Mesodermal cell (in vitro differentiated cells): ENCODE results near the gene PNPLA2.
A peak's percentile ranks its signal among the peaks of the same experiment; 100 is the strongest.

Experiments
- H3K27ac ChIP-seq: 2 replicates; pipeline ENCODE4 v1.7.0; 2013; ENCODE audit warnings: mild to moderate bottlenecking, low read depth, low read length, moderate library complexity; ENCODE audit not compliant: severe bottlenecking
- H3K36me3 ChIP-seq: 2 replicates; pipeline ENCODE4 v1.7.1; 2013; ENCODE audit warnings: mild to moderate bottlenecking, low read length, moderate library complexity; ENCODE audit not compliant: control insufficient read depth, insufficient read depth
- H3K4me1 ChIP-seq: one replicate; pipeline ENCODE4 v1.7.1; 2013; ENCODE audit warnings: mild to moderate bottlenecking, low read length; ENCODE audit not compliant: insufficient read depth, control insufficient read depth, poor library complexity, severe bottlenecking
- H3K4me3 ChIP-seq: 2 replicates; pipeline ENCODE4 v1.7.0; 2013; ENCODE audit warnings: low read length, control low read depth, mild to moderate bottlenecking; ENCODE audit not compliant: insufficient read depth, poor library complexity, severe bottlenecking; ENCODE audit errors: extremely low read depth
- H3K9me3 ChIP-seq: 2 replicates; pipeline ENCODE4 v1.7.1; 2013; ENCODE audit warnings: mild to moderate bottlenecking, low read length, moderate library complexity; ENCODE audit not compliant: control insufficient read depth
- WGBS, 2 experiments: methylation state at CpG; one replicate each; pipeline ENCODE4 v1.1.5; 2013; ENCODE audit warnings: missing lambda C conversion rate in 2 of 2; ENCODE audit not compliant: insufficient coverage in 2 of 2; 5-methylcytosine and 5-hydroxymethylcytosine counted together

Gene PNPLA2

GRCh38 chr11:802018-802617 is 16.6 kb upstream of the PNPLA2 start:
- peaks cover 15% of the 10 kb centered on the region for H3K4me1 ChIP-seq
- no peaks in the 10 kb centered on the region for H3K9me3 ChIP-seq
- H3K4me3 ChIP-seq, result no peak overlapping the region
- H3K27ac ChIP-seq, result no peak overlapping the region
- peaks cover 36% of the 10 kb centered on the region for H3K36me3 ChIP-seq
- WGBS, 2 experiments, result 95 to 97% methylated on average over 19 to 20 of the region's 21 CpGs

GRCh38 chr11:802693-803466 is 15.8 kb upstream of the PNPLA2 start:
- Histone ChIP-seq H3K4me1 (peaks cover 15% of the 10 kb centered on the region), H3K9me3 (no peaks in the 10 kb centered on the region), H3K36me3 (peaks cover 36% of the 10 kb centered on the region), H3K27ac (no peak overlapping the region), H3K4me3 (no peak overlapping the region)
- 94% methylated on average over 28 of the region's 28 CpGs for WGBS, 2 experiments

GRCh38 chr11:803467-803742 is 15.3 kb upstream of the PNPLA2 start:
- Histone ChIP-seq H3K36me3 (peaks cover 36% of the 10 kb centered on the region), H3K4me1 (peaks cover 15% of the 10 kb centered on the region), H3K4me3 (peak overlapping the region; percentile 58), H3K9me3 (no peaks in the 10 kb centered on the region), H3K27ac (no peak overlapping the region)
- 91 to 100% methylated on average over 1 to 5 of the region's 8 CpGs for WGBS, 2 experiments

- peak overlapping the region; percentile 58 for H3K4me3 ChIP-seq
- H3K27ac ChIP-seq, result no peak overlapping the region
- H3K4me1 ChIP-seq, result peaks cover 15% of the 10 kb centered on the region
- peaks cover 34% of the 10 kb centered on the region for H3K36me3 ChIP-seq
- 81 to 82% methylated on average over 22 to 25 of the region's 26 CpGs for WGBS, 2 experiments
- H3K9me3 ChIP-seq, result no peaks in the 10 kb centered on the region
Measured at GRCh38 chr11:803770-804598, 14.7 kb upstream of the PNPLA2 start.

GRCh38 chr11:804599-804964 is 14.1 kb upstream of the PNPLA2 start:
- H3K9me3 ChIP-seq, result no peaks in the 10 kb centered on the region
- peak overlapping the region; percentile 58 for H3K4me3 ChIP-seq
- H3K4me1 ChIP-seq, result peaks cover 15% of the 10 kb centered on the region
- peaks cover 30% of the 10 kb centered on the region for H3K36me3 ChIP-seq
- H3K27ac ChIP-seq, result no peak overlapping the region
- WGBS, 2 experiments, result 33 to 45% methylated on average over 11 to 16 of the region's 18 CpGs

GRCh38 chr11:808427-809286 is 10.1 kb upstream of the PNPLA2 start:
- Histone ChIP-seq H3K4me3 (peak overlapping the region; percentile 97), H3K36me3 (peaks cover 31% of the 10 kb centered on the region)
- WGBS, 2 experiments, result 31 to 35% methylated on average over 32 of the region's 36 CpGs

GRCh38 chr11:809287-810039 is 9.3 kb upstream of the PNPLA2 start, which contains the start of gene RPLP2:
RPLP2 (plus strand) TSS chr11:809967; CDS start chr11:810235, 268 bp downstream.
- Histone ChIP-seq H3K4me3 (peak within 1 kb of the TSS; percentile 97), H3K36me3 (peaks cover 36% of the 10 kb centered on the region), H3K27ac (peak within 1 kb of the TSS; percentile 100), H3K9me3 (no peaks in the 10 kb centered on the region), H3K4me1 (peaks cover 7% of the 10 kb centered on the region)
- 0% methylated on average over 52 to 75 of the region's 81 CpGs for WGBS, 2 experiments

More at GRCh38 chr11:808427-809286, 10.1 kb upstream of the PNPLA2 start:
- Histone ChIP-seq H3K27ac (peak overlapping the region; percentile 100), H3K4me1 (peaks cover 15% of the 10 kb centered on the region), H3K9me3 (no peaks in the 10 kb centered on the region)

- peaks cover 6% of the 10 kb centered on the region for H3K4me1 ChIP-seq
- H3K36me3 ChIP-seq, result peaks cover 39% of the 10 kb centered on the region
- H3K4me3 ChIP-seq, result peak overlapping the region; percentile 97
- H3K27ac ChIP-seq, result peak overlapping the region; percentile 100
- no peaks in the 10 kb centered on the region for H3K9me3 ChIP-seq
- WGBS, 2 experiments, result 0% methylated on average over 43 to 53 of the region's 55 CpGs
Measured at GRCh38 chr11:810040-810567, 8.6 kb upstream of the PNPLA2 start.

GRCh38 chr11:811446-812245 is 7.1 kb upstream of the PNPLA2 start:
- H3K36me3 ChIP-seq, result peaks cover 43% of the 10 kb centered on the region
- WGBS, 2 experiments, result 96% methylated on average over 14 of the region's 14 CpGs

More at GRCh38 chr11:811446-812245, 7.1 kb upstream of the PNPLA2 start:
- H3K27ac ChIP-seq, result no peak overlapping the region
- peaks cover 6% of the 10 kb centered on the region for H3K4me1 ChIP-seq
- H3K9me3 ChIP-seq, result no peaks in the 10 kb centered on the region
- H3K4me3 ChIP-seq, result peak overlapping the region; percentile 97
